ENCODE data around the gene FKBP10. TPM values are rescaled to one million over a fixed set of nuclear protein-coding genes. Genes with fewer than 3 reads are reported as not detected.
A peak's percentile ranks its signal among the peaks of the same experiment; 100 is the strongest.

The FKBP10 gene
- total RNA-seq, 1 experiment from 2014 or later = 30.0 TPM

- H3K27ac ChIP-seq (ENCODE audit: low read depth, low read length, poor library complexity, severe bottlenecking) = no peak overlapping the region
- BruUV-seq (replicated peaks) = no TSS peak
- ChIA-PET CTCF (interaction anchor here (0.6 kb wide), 1 partner anchor 51 kb away, joined by 4 read pairs; no protein-coding TSS in a partner anchor), POLR2A (ENCODE audit: low non-redundant PET) (no interaction called here)
- no peaks in the 10 kb centered on the region for H3K27me3 ChIP-seq (replicated peaks; ENCODE audit: insufficient read depth, low read depth, low read length, poor library complexity)
- intact Hi-C loops (cut with micrococcal nuclease; ENCODE audit: unreplicated experiment) = no loop called here
- no peak for TF ChIP-seq CTCF (conservative IDR thresholded peaks at IDR 0.05; ENCODE audit: low read depth, low read length)
- no peak for TF ChIP-seq EZH2 (IDR thresholded peaks at IDR 0.05; ENCODE audit: borderline replicate concordance, low read depth, low read length, poor library complexity, severe bottlenecking)
- DNase-seq (ENCODE audit: low spot score) = no peak
- no peaks in the 10 kb centered on the region for H3K36me3 ChIP-seq (ENCODE audit: insufficient read depth, low read length, poor library complexity, severe bottlenecking)
- H3K4me3 ChIP-seq (ENCODE audit: low read depth, low read length, poor library complexity, severe bottlenecking) = peak overlapping the region; percentile 56
- H3K9me3 ChIP-seq (ENCODE audit: low read depth, low read length, poor library complexity, severe bottlenecking) = no peaks in the 10 kb centered on the region
- no peaks in the 10 kb centered on the region for H3K4me1 ChIP-seq (ENCODE audit: insufficient read depth, low read length, poor library complexity, severe bottlenecking)
Measured at GRCh38 chr17:41813152-41813680, 412 bp downstream of the FKBP10 start.

- intact Hi-C loops (cut with micrococcal nuclease; ENCODE audit: unreplicated experiment) = no loop called here
- Histone ChIP-seq H3K4me3 (ENCODE audit: low read depth, low read length, poor library complexity, severe bottlenecking) (peak overlapping the region; percentile 56), H3K36me3 (ENCODE audit: insufficient read depth, low read length, poor library complexity, severe bottlenecking) (no peaks in the 10 kb centered on the region), H3K27ac (ENCODE audit: low read depth, low read length, poor library complexity, severe bottlenecking) (no peak overlapping the region), H3K4me1 (ENCODE audit: insufficient read depth, low read length, poor library complexity, severe bottlenecking) (no peaks in the 10 kb centered on the region), H3K27me3 (replicated peaks; ENCODE audit: insufficient read depth, low read depth, low read length, poor library complexity) (no peaks in the 10 kb centered on the region), H3K9me3 (ENCODE audit: low read depth, low read length, poor library complexity, severe bottlenecking) (no peaks in the 10 kb centered on the region)
- CTCF ChIA-PET = no interaction called here
- TF ChIP-seq CTCF (conservative IDR thresholded peaks at IDR 0.05; ENCODE audit: low read depth, low read length) = no peak
- TF ChIP-seq EZH2 (IDR thresholded peaks at IDR 0.05; ENCODE audit: borderline replicate concordance, low read depth, low read length, poor library complexity, severe bottlenecking) = no peak
- TSS peak; percentile 67 for BruUV-seq (replicated peaks)
- POLR2A ChIA-PET (ENCODE audit: low non-redundant PET) = no interaction called here
- no peak for DNase-seq (ENCODE audit: low spot score)
Measured at GRCh38 chr17:41813699-41814124, 908 bp downstream of the FKBP10 start.

GRCh38 chr17:41814195-41814594 is 1.4 kb downstream of the FKBP10 start:
- H3K9me3 ChIP-seq (ENCODE audit: low read depth, low read length, poor library complexity, severe bottlenecking) = no peaks in the 10 kb centered on the region
- intact Hi-C loops (cut with micrococcal nuclease; ENCODE audit: unreplicated experiment) = no loop called here
- ChIA-PET CTCF (no interaction called here), POLR2A (ENCODE audit: low non-redundant PET) (no interaction called here)
- no peaks in the 10 kb centered on the region for H3K4me1 ChIP-seq (ENCODE audit: insufficient read depth, low read length, poor library complexity, severe bottlenecking)
- TF ChIP-seq EZH2 (IDR thresholded peaks at IDR 0.05; ENCODE audit: borderline replicate concordance, low read depth, low read length, poor library complexity, severe bottlenecking) = no peak
- TF ChIP-seq CTCF (conservative IDR thresholded peaks at IDR 0.05; ENCODE audit: low read depth, low read length) = no peak
- BruUV-seq (replicated peaks) = no TSS peak
- no peak overlapping the region for H3K4me3 ChIP-seq (ENCODE audit: low read depth, low read length, poor library complexity, severe bottlenecking)
- no peak for DNase-seq (ENCODE audit: low spot score)
- H3K27me3 ChIP-seq (replicated peaks; ENCODE audit: insufficient read depth, low read depth, low read length, poor library complexity) = no peaks in the 10 kb centered on the region
- H3K27ac ChIP-seq (ENCODE audit: low read depth, low read length, poor library complexity, severe bottlenecking) = no peak overlapping the region
- no peaks in the 10 kb centered on the region for H3K36me3 ChIP-seq (ENCODE audit: insufficient read depth, low read length, poor library complexity, severe bottlenecking)

Measured in A673 (cell line).